NCI-H510A treated with DMSO at 0.1 percent for 48 hours (cell line): ENCODE data around the gene HACD1.
"Not testable (repeated sequence)": the region's sequence is repeated elsewhere in the genome, so short reads cannot be mapped to it uniquely, and the experiment has no call there.

Experiments
- DNase-seq: peaks from one replicate; lab custom pipeline; 2025; lab: John Stamatoyannopoulos, UW

Gene HACD1

GRCh38 chr10:17643339-17643754 lies 26.2 kb upstream of the HACD1 start:
- no peak for DNase-seq

GRCh38 chr10:17640331-17640816 lies 23.2 kb upstream of the HACD1 start:
- DNase-seq: no peak

GRCh38 chr10:17637869-17638268 lies 20.7 kb upstream of the HACD1 start:
- DNase-seq: no peak

- no peak for DNase-seq
Measured at GRCh38 chr10:17633353-17633752, 16.2 kb upstream of the HACD1 start.

GRCh38 chr10:17632590-17632989 lies 15.4 kb upstream of the HACD1 start:
- not testable (repeated sequence) for DNase-seq

GRCh38 chr10:17626656-17627055 lies 9.5 kb upstream of the HACD1 start:
- DNase-seq: no peak

- no peak for DNase-seq
Measured at GRCh38 chr10:17624996-17625395, 7.8 kb upstream of the HACD1 start.

GRCh38 chr10:17622061-17622460 lies 4.9 kb upstream of the HACD1 start:
- DNase-seq: no peak

- peak; percentile 22 for DNase-seq
Measured at GRCh38 chr10:17616403-17617030, 657 bp downstream of the HACD1 start.

GRCh38 chr10:17609523-17610079 lies 7.6 kb downstream of the HACD1 start:
- no peak for DNase-seq

- peak; percentile 42 for DNase-seq
Measured at GRCh38 chr10:17607603-17608332, 9.4 kb downstream of the HACD1 start.

GRCh38 chr10:17607060-17607459 lies 10.1 kb downstream of the HACD1 start:
- DNase-seq: no peak

- DNase-seq: no peak
Measured at GRCh38 chr10:17606547-17607040, 10.6 kb downstream of the HACD1 start.

- DNase-seq: no peak
Measured at GRCh38 chr10:17605936-17606335, 11.2 kb downstream of the HACD1 start.

GRCh38 chr10:17599089-17599488 lies 18.1 kb downstream of the HACD1 start:
- DNase-seq: no peak

- no peak for DNase-seq
Measured at GRCh38 chr10:17597386-17597785, 19.8 kb downstream of the HACD1 start.

- no peak for DNase-seq
Measured at GRCh38 chr10:17590969-17591645, 26.1 kb downstream of the HACD1 start.

- not testable (repeated sequence) for DNase-seq
Measured at GRCh38 chr10:17589316-17589715, 27.9 kb downstream of the HACD1 start.

GRCh38 chr10:17588420-17588819 lies 28.8 kb downstream of the HACD1 start:
- DNase-seq: no peak

- DNase-seq: not testable (repeated sequence)
Measured at GRCh38 chr10:17587321-17587720, 29.9 kb downstream of the HACD1 start.

GRCh38 chr10:17586821-17587234 lies 30.3 kb downstream of the HACD1 start:
- DNase-seq: no peak

GRCh38 chr10:17585016-17585415 lies 32.2 kb downstream of the HACD1 start:
- no peak for DNase-seq
